ENCODE data around the gene RIPK1. TPM values are rescaled to one million over a fixed set of nuclear protein-coding genes. Genes with fewer than 3 reads are reported as not detected.

RIPK1 gene
- total and polyA plus RNA-seq, 9 of the 15 experiments (the other 6 are each of a cell fraction or from before 2014, with no cell fraction given) = 3.8 to 24.9 (median 17.7) TPM

DNA sequence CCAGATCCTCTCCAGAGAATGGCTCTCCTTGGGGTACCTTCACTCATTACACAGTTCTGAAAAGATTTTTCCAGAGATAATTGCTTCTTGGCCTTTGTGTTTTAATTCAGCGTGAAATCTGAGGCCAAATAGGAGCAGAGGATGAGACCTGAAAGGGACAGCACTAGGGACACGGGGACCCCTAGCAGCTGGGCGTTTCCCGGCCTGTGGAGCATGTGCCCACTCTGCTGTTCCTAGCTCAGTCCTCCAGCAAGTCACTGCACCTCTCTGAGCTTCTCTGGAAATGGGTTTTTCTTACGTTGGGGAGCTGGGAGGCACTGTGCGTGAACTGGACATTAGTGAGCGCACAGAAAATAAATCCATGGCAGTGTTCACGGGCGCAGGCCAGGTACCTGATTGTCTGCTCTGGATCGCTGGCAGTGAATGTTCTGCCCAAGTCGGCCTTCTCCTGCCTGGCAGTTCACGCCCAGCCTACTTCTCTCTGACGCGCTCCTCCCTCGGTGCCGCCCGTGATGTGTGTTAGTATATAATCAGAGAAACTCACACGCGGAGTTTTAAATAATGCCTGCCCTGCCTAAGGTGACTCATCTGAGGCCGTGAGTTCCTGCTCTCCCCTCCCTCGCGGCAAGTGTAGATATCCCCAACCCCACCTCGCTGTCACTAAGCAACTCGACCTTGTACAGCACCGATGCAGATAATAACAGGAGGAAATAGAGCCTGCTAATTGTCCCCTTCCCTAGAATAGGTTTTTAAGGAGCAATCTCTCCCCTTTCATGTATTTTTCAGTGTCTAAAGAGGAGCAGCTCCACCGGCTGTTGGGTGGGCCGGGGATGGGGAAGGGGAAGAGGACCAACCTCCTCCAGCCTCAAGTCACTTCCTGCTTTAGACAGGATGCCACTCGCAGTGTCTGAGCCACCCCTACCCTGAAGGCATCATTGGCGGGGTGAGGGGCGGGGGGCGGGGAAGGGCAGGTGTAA lies 91.8 kb downstream of the RIPK1 start (continued):
- TF ChIP-seq, protein P1, sequence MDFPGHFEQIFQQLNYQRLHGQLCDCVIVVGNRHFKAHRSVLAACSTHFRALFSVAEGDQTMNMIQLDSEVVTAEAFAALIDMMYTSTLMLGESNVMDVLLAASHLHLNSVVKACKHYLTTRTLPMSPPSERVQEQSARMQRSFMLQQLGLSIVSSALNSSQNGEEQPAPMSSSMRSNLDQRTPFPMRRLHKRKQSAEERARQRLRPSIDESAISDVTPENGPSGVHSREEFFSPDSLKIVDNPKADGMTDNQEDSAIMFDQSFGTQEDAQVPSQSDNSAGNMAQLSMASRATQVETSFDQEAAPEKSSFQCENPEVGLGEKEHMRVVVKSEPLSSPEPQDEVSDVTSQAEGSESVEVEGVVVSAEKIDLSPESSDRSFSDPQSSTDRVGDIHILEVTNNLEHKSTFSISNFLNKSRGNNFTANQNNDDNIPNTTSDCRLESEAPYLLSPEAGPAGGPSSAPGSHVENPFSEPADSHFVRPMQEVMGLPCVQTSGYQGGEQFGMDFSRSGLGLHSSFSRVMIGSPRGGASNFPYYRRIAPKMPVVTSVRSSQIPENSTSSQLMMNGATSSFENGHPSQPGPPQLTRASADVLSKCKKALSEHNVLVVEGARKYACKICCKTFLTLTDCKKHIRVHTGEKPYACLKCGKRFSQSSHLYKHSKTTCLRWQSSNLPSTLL (IDR thresholded peaks at IDR 0.05) = no peak
- TF ChIP-seq MYC (IDR thresholded peaks at IDR 0.05; ENCODE audit: low read depth, low read length) (peak; percentile 85), MYC (CRISPR knock-in tag; IDR thresholded peaks at IDR 0.05; ENCODE audit: borderline replicate concordance, low read depth) (no peak), SMAD4 (CRISPR knock-in tag; conservative IDR thresholded peaks at IDR 0.05) (peak; percentile 45; the same call in 1 of the 2 replicates), IRF2 (CRISPR knock-in tag; IDR thresholded peaks at IDR 0.05) (no peak), CAMTA2 (CRISPR knock-in tag; conservative IDR thresholded peaks at IDR 0.05) (no peak), KLF1 (tag; IDR thresholded peaks at IDR 0.05) (0 out of 2 replicates have a peak, but pooled peaks have one; percentile 37), CREM (IDR thresholded peaks at IDR 0.05; ENCODE audit: low read depth) (peak; percentile 70), RBM14 (IDR thresholded peaks at IDR 0.05; ENCODE audit: borderline replicate concordance, insufficient read depth, low read depth, low read length) (no peak), DIDO1 (tag; IDR thresholded peaks at IDR 0.05; ENCODE audit: low read depth) (no peak), BRD4 (IDR thresholded peaks at IDR 0.05) (no peak), HSF4 (CRISPR knock-in tag; IDR thresholded peaks at IDR 0.05; ENCODE audit: borderline replicate concordance) (no peak), TBL1XR1 (IDR thresholded peaks at IDR 0.05; ENCODE audit: low read length in 2 of 2) (no peak), ZNF717 (CRISPR knock-in tag; IDR thresholded peaks at IDR 0.05) (no peak), KAT2B (IDR thresholded peaks at IDR 0.05; ENCODE audit: low read depth, low read length) (no peak), POLR2AphosphoS2 (IDR thresholded peaks at IDR 0.05; ENCODE audit: low read length) (peak; percentile 69; the same call in 1 of the 2 replicates), EP400 (IDR thresholded peaks at IDR 0.05) (peak; percentile 72), CBFB (CRISPR knock-in tag; IDR thresholded peaks at IDR 0.05) (no peak), FOXJ2 (tag; IDR thresholded peaks at IDR 0.05) (peak; percentile 55; the same call in 1 of the 2 replicates), ZNF507 (tag; conservative IDR thresholded peaks at IDR 0.05) (no peak), ZNF143 (CRISPR knock-in tag; IDR thresholded peaks at IDR 0.05) (no peak)
- TF ChIP-seq, protein P2, sequence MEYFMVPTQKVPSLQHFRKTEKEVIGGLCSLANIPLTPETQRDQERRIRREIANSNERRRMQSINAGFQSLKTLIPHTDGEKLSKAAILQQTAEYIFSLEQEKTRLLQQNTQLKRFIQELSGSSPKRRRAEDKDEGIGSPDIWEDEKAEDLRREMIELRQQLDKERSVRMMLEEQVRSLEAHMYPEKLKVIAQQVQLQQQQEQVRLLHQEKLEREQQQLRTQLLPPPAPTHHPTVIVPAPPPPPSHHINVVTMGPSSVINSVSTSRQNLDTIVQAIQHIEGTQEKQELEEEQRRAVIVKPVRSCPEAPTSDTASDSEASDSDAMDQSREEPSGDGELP (CRISPR knock-in tag; IDR thresholded peaks at IDR 0.05; ENCODE audit: borderline replicate concordance) = peak; percentile 71; the same call in 1 of the 2 replicates
- TF ChIP-seq, protein P3, sequence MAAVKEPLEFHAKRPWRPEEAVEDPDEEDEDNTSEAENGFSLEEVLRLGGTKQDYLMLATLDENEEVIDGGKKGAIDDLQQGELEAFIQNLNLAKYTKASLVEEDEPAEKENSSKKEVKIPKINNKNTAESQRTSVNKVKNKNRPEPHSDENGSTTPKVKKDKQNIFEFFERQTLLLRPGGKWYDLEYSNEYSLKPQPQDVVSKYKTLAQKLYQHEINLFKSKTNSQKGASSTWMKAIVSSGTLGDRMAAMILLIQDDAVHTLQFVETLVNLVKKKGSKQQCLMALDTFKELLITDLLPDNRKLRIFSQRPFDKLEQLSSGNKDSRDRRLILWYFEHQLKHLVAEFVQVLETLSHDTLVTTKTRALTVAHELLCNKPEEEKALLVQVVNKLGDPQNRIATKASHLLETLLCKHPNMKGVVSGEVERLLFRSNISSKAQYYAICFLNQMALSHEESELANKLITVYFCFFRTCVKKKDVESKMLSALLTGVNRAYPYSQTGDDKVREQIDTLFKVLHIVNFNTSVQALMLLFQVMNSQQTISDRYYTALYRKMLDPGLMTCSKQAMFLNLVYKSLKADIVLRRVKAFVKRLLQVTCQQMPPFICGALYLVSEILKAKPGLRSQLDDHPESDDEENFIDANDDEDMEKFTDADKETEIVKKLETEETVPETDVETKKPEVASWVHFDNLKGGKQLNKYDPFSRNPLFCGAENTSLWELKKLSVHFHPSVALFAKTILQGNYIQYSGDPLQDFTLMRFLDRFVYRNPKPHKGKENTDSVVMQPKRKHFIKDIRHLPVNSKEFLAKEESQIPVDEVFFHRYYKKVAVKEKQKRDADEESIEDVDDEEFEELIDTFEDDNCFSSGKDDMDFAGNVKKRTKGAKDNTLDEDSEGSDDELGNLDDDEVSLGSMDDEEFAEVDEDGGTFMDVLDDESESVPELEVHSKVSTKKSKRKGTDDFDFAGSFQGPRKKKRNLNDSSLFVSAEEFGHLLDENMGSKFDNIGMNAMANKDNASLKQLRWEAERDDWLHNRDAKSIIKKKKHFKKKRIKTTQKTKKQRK (IDR thresholded peaks at IDR 0.05; ENCODE audit: borderline replicate concordance, low read depth, low read length) = no peak
